Caco-2 (cell line): ENCODE measurements around the gene TSACC. TPM values are rescaled to one million over a fixed set of nuclear protein-coding genes. Genes with fewer than 3 reads are reported as not detected.
"Not testable (repeated sequence)": the region's sequence is repeated elsewhere in the genome, so short reads cannot be mapped to it uniquely, and the experiment has no call there.

Experiments used
- BruUV-seq: library from RNA; stranded (reverse); fragments of 400-500 nt; replicated peaks from 2 replicates; lab custom pipeline; 2021; lab: Mats Ljungman, UMichigan
- CTCF ChIA-PET: fragments of 300-600 bp; sonication (Branson Sonifier 250); formaldehyde crosslinking; loops from one replicate; lab custom pipeline; 2022; ENCODE audit warnings: antibody characterized with exemption; lab: Charles Lee
- POLR2A ChIA-PET: fragments of 300-600 bp; sonication (Branson Sonifier 250); formaldehyde crosslinking; loops from one replicate; lab custom pipeline; 2022; ENCODE audit warnings: antibody characterized with exemption; lab: Charles Lee
- DNase-seq, 2 experiments: peaks; one replicate each; pipeline versions ENCODE4 v3.0.0 to v3.0.0-alpha.2; 2020 to 2022
- H3K27me3 ChIP-seq: replicated peaks from 2 replicates; pipeline ENCODE4 v1.6.0; 2011; ENCODE audit warnings: low read length; ENCODE audit not compliant: control insufficient read depth, insufficient read depth
- H3K36me3 ChIP-seq: 2 replicates; pipeline ENCODE4 v1.5.1; 2011; ENCODE audit warnings: low read length; ENCODE audit not compliant: control insufficient read depth, insufficient read depth
- H3K4me1 ChIP-seq: fragments of 250-450 bp; sonication (Bioruptor Pico); 2 replicates; pipeline ENCODE4 v1.5.1; 2020; ENCODE audit warnings: mild to moderate bottlenecking
- H3K4me3 ChIP-seq: 2 replicates; pipeline ENCODE4 v1.5.1; 2011; ENCODE audit warnings: low read depth, mild to moderate bottlenecking, control low read depth, low read length
- H3K9me3 ChIP-seq: fragments of 250-450 bp; sonication (Bioruptor Pico); 2 replicates; pipeline ENCODE4 v1.5.1; 2020; ENCODE audit warnings: mild to moderate bottlenecking, moderate library complexity
- H3K27ac Mint-ChIP-seq: one replicate; pipeline ENCODE4 v1.8.0; 2022; ENCODE audit warnings: mixed read lengths; ENCODE audit not compliant: unreplicated experiment
- H3K27me3 Mint-ChIP-seq: one replicate; pipeline ENCODE4 v1.8.0; 2022; ENCODE audit warnings: mixed read lengths; ENCODE audit not compliant: insufficient read depth, unreplicated experiment
- H3K36me3 Mint-ChIP-seq: one replicate; pipeline ENCODE4 v1.8.0; 2022; ENCODE audit warnings: mild to moderate bottlenecking, mixed read lengths; ENCODE audit not compliant: insufficient read depth, unreplicated experiment
- H3K4me1 Mint-ChIP-seq: one replicate; pipeline ENCODE4 v1.8.0; 2022; ENCODE audit warnings: low read depth, mixed read lengths; ENCODE audit not compliant: unreplicated experiment
- H3K4me3 Mint-ChIP-seq: one replicate; pipeline ENCODE4 v1.8.0; 2022; ENCODE audit warnings: mild to moderate bottlenecking, moderate library complexity, mixed read lengths; ENCODE audit not compliant: unreplicated experiment
- H3K9me3 Mint-ChIP-seq: one replicate; pipeline ENCODE4 v1.8.0; 2022; ENCODE audit warnings: mixed read lengths; ENCODE audit not compliant: unreplicated experiment
- CTCF ChIP-seq, 2 experiments: fragments of 200-600 bp in 1 of 2; IDR thresholded peaks; 1 replicate in 1 of 2; 2 replicates in 1 of 2; pipeline versions ENCODE4 v1.5.1 to v1.8.0; 2011 to 2022; ENCODE audit warnings: antibody characterized with exemption in 1 of 2, control low read depth in 1 of 2, inconsistent platforms in 1 of 2, low read depth in 1 of 2, low read length in 1 of 2, mild to moderate bottlenecking in 1 of 2, moderate library complexity in 1 of 2; ENCODE audit not compliant: insufficient read depth in 1 of 2, severe bottlenecking in 1 of 2, unreplicated experiment in 1 of 2
- intact Hi-C: fragments of 100-400 bp; cut with micrococcal nuclease; formaldehyde crosslinking; loops from one replicate; pipeline ENCODE4 v1.10.0; 2022; ENCODE audit not compliant: unreplicated experiment
- total RNA-seq: library from RNA; stranded (reverse); gene quantifications from 2 replicates; pipeline ENCODE4 v1.2.3, GENCODE V29; 2022

The TSACC gene
- total RNA-seq, 1 experiment from 2014 or later = 3.9 TPM

- no peak for DNase-seq
- Histone ChIP-seq H3K4me1 (peaks cover 9% of the 10 kb centered on the region; the same call in 1 of the 2 replicates), H3K4me3 (no peak overlapping the region), H3K27me3 (no peaks in the 10 kb centered on the region), H3K9me3 (no peaks in the 10 kb centered on the region), H3K36me3 (no peaks in the 10 kb centered on the region)
- Mint-ChIP-seq H3K36me3 (peaks cover 16% of the 10 kb centered on the region), H3K9me3 (no peaks in the 10 kb centered on the region), H3K4me1 (peaks cover 8% of the 10 kb centered on the region), H3K27ac (no peak overlapping the region), H3K4me3 (no peak overlapping the region), H3K27me3 (no peaks in the 10 kb centered on the region)
- ChIA-PET POLR2A (no interaction called here), CTCF (no interaction called here)
- no peak for TF ChIP-seq CTCF (IDR thresholded peaks at IDR 0.05; ENCODE audit: insufficient read depth in 1 of 2, low read depth in 1 of 2, low read length in 1 of 2, severe bottlenecking in 1 of 2, unreplicated experiment in 1 of 2)
- no TSS peak for BruUV-seq
- intact Hi-C loops = no loop called here
Observed at GRCh38 chr1:156342166-156342955, 4.0 kb downstream of the TSACC start.

- H3K36me3 Mint-ChIP-seq = no peaks in the 10 kb centered on the region
- Histone ChIP-seq H3K36me3 (no peaks in the 10 kb centered on the region), H3K4me3 (no peak overlapping the region), H3K4me1 (peaks cover 9% of the 10 kb centered on the region; the same call in 1 of the 2 replicates), H3K9me3 (no peaks in the 10 kb centered on the region), H3K27me3 (no peaks in the 10 kb centered on the region)
- POLR2A ChIA-PET = no interaction called here
- no peak for TF ChIP-seq CTCF (IDR thresholded peaks at IDR 0.05; ENCODE audit: insufficient read depth in 1 of 2, low read depth in 1 of 2, low read length in 1 of 2, severe bottlenecking in 1 of 2, unreplicated experiment in 1 of 2)
- intact Hi-C loops = no loop called here
- peaks cover 8% of the 10 kb centered on the region for H3K4me1 Mint-ChIP-seq
- no TSS peak for BruUV-seq
- no peaks in the 10 kb centered on the region for H3K9me3 Mint-ChIP-seq
- no peak overlapping the region for H3K4me3 Mint-ChIP-seq
- no peaks in the 10 kb centered on the region for H3K27me3 Mint-ChIP-seq
- CTCF ChIA-PET = interaction anchor here (0.6 kb wide), 1 partner anchor 485 kb away, joined by 4 read pairs; no protein-coding TSS in a partner anchor
- DNase-seq = no peak
- no peak overlapping the region for H3K27ac Mint-ChIP-seq
Observed at GRCh38 chr1:156344409-156344808, 6.1 kb downstream of the TSACC start.

GRCh38 chr1:156346035-156346434, 7.7 kb downstream of the TSACC start:
- H3K27me3 Mint-ChIP-seq, H3K9me3 ChIP-seq, H3K4me3 ChIP-seq, H3K4me1 ChIP-seq, H3K27me3 ChIP-seq, intact Hi-C loops, H3K36me3 ChIP-seq, H3K4me1 Mint-ChIP-seq, DNase-seq, H3K27ac Mint-ChIP-seq, BruUV-seq, H3K36me3 Mint-ChIP-seq, H3K9me3 Mint-ChIP-seq, POLR2A ChIA-PET, H3K4me3 Mint-ChIP-seq: not testable (repeated sequence)
- CTCF ChIA-PET = interaction anchor here (0.7 kb wide), 1 partner anchor 123 kb away, joined by 6 read pairs; no protein-coding TSS in a partner anchor
